Dedifferentiated amniotic fluid mesenchymal stem cell (primary cell): ENCODE data around the gene SPIN2A.
"Not testable (repeated sequence)": the region's sequence is repeated elsewhere in the genome, so short reads cannot be mapped to it uniquely, and the experiment has no call there.

ENCODE experiments used
- DNase-seq: peaks from one replicate; pipeline ENCODE4 v3.0.0-alpha.2; 2016; ENCODE audit errors: extremely low spot score

The SPIN2A gene

GRCh38 chrX:57137073-57137472, at the start of gene SPIN2A:
TSS of gene SPIN2A (minus strand) at chrX:57137397. CDS start at chrX:57136597, 800 bp downstream.
- DNase-seq = not testable (repeated sequence)

GRCh38 chrX:57178605-57179004, 41.4 kb upstream of the SPIN2A start:
- no peak for DNase-seq

GRCh38 chrX:57177070-57177469, 39.9 kb upstream of the SPIN2A start:
- DNase-seq = no peak

GRCh38 chrX:57172544-57172943, 35.3 kb upstream of the SPIN2A start:
- DNase-seq = no peak

GRCh38 chrX:57156397-57157049, 19.3 kb upstream of the SPIN2A start:
- DNase-seq = peak; percentile 20

GRCh38 chrX:57155171-57155570, 18.0 kb upstream of the SPIN2A start:
- no peak for DNase-seq

GRCh38 chrX:57152222-57152621, 15.0 kb upstream of the SPIN2A start:
- not testable (repeated sequence) for DNase-seq

- no peak for DNase-seq
Observed at GRCh38 chrX:57138674-57139073, 1.5 kb upstream of the SPIN2A start.

- no peak for DNase-seq
Observed at GRCh38 chrX:57137501-57137900, 304 bp upstream of the SPIN2A start.

- not testable (repeated sequence) for DNase-seq
Observed at GRCh38 chrX:57136589-57136988, 608 bp downstream of the SPIN2A start.

- no peak for DNase-seq
Observed at GRCh38 chrX:57135287-57135686, 1.9 kb downstream of the SPIN2A start.

- DNase-seq = no peak
Observed at GRCh38 chrX:57134702-57135101, 2.5 kb downstream of the SPIN2A start.

- no peak for DNase-seq
Observed at GRCh38 chrX:57133706-57134105, 3.5 kb downstream of the SPIN2A start.

- not testable (repeated sequence) for DNase-seq
Observed at GRCh38 chrX:57133284-57133683, 3.9 kb downstream of the SPIN2A start.

- no peak for DNase-seq
Observed at GRCh38 chrX:57132046-57132445, 5.2 kb downstream of the SPIN2A start.

- no peak for DNase-seq
Observed at GRCh38 chrX:57121816-57122215, 15.4 kb downstream of the SPIN2A start.

GRCh38 chrX:57121162-57121755, 15.9 kb downstream of the SPIN2A start, which contains the start of gene SPIN2B:
TSS of gene SPIN2B (minus strand) at chrX:57121548.
- DNase-seq = peak; percentile 58

GRCh38 chrX:57120619-57121161, 16.5 kb downstream of the SPIN2A start:
- DNase-seq = not testable (repeated sequence)

GRCh38 chrX:57119416-57119815, 17.8 kb downstream of the SPIN2A start:
- DNase-seq = no peak

- DNase-seq = not testable (repeated sequence)
Observed at GRCh38 chrX:57117566-57117965, 19.6 kb downstream of the SPIN2A start.

- no peak for DNase-seq
Observed at GRCh38 chrX:57104921-57105398, 32.2 kb downstream of the SPIN2A start.

GRCh38 chrX:57104406-57104805, 32.8 kb downstream of the SPIN2A start:
- no peak for DNase-seq

GRCh38 chrX:57103489-57103888, 33.7 kb downstream of the SPIN2A start:
- no peak for DNase-seq
